ENCODE data around the gene MAPRE3. TPM values are rescaled to one million over a fixed set of nuclear protein-coding genes. Genes with fewer than 3 reads are reported as not detected.

MAPRE3 gene
- total RNA-seq, 1 donor from 2014 or later = 27.1 TPM

- Histone ChIP-seq H3K4me1 (peaks cover 20% of the 10 kb centered on the region), H3K36me3 (no peaks in the 10 kb centered on the region), H3K4me3 (no peak overlapping the region), H3K27ac (no peak overlapping the region), H3K9me3 (no peaks in the 10 kb centered on the region), H3K27me3 (ENCODE audit: low read depth) (no peaks in the 10 kb centered on the region)
- TF ChIP-seq CTCF (IDR thresholded peaks at IDR 0.05) = no peak
- ATAC-seq (no peak), DNase-seq (no peak)
- intact Hi-C loops (cut with DNase I) = no loop called here
Measured at GRCh38 chr2:26986576-26986975, 16.1 kb downstream of the MAPRE3 start.

GRCh38 chr2:26988058-26988860, 17.8 kb downstream of the MAPRE3 start:
- no peak for TF ChIP-seq CTCF (IDR thresholded peaks at IDR 0.05)
- peaks cover 7% of the 10 kb centered on the region for H3K4me1 ChIP-seq
- H3K36me3 ChIP-seq = no peaks in the 10 kb centered on the region
- H3K9me3 ChIP-seq = no peaks in the 10 kb centered on the region
- intact Hi-C loops (cut with DNase I) = no loop called here
- ATAC-seq (peak in 1 of 2 donors; percentile 29), DNase-seq (no peak)
- H3K27me3 ChIP-seq (ENCODE audit: low read depth) = no peaks in the 10 kb centered on the region
- no peak overlapping the region for H3K27ac ChIP-seq
- no peak overlapping the region for H3K4me3 ChIP-seq

- DNase-seq (no peak), ATAC-seq (no peak)
- Histone ChIP-seq H3K4me1 (no peaks in the 10 kb centered on the region), H3K36me3 (no peaks in the 10 kb centered on the region), H3K9me3 (no peaks in the 10 kb centered on the region), H3K27ac (no peak overlapping the region), H3K4me3 (no peak overlapping the region), H3K27me3 (ENCODE audit: low read depth) (no peaks in the 10 kb centered on the region)
- intact Hi-C loops (cut with DNase I) = no loop called here
- no peak for TF ChIP-seq CTCF (IDR thresholded peaks at IDR 0.05)
Measured at GRCh38 chr2:26989156-26989555, 18.7 kb downstream of the MAPRE3 start.

- ATAC-seq (no peak), DNase-seq (no peak)
- H3K4me3 ChIP-seq = no peak overlapping the region
- H3K27ac ChIP-seq = no peak overlapping the region
- H3K36me3 ChIP-seq = no peaks in the 10 kb centered on the region
- H3K27me3 ChIP-seq (ENCODE audit: low read depth) = no peaks in the 10 kb centered on the region
- no peak for TF ChIP-seq CTCF (IDR thresholded peaks at IDR 0.05)
- intact Hi-C loops (cut with DNase I) = no loop called here
- no peaks in the 10 kb centered on the region for H3K9me3 ChIP-seq
- H3K4me1 ChIP-seq = no peaks in the 10 kb centered on the region
Measured at GRCh38 chr2:26991717-26992116, 21.3 kb downstream of the MAPRE3 start.

- ATAC-seq = no peak
- DNase-seq = no peak
Measured at GRCh38 chr2:26993768-26994167, 23.3 kb downstream of the MAPRE3 start.

More at GRCh38 chr2:26993768-26994167, 23.3 kb downstream of the MAPRE3 start:
- H3K36me3 ChIP-seq = no peaks in the 10 kb centered on the region
- no peaks in the 10 kb centered on the region for H3K4me1 ChIP-seq
- intact Hi-C loops (cut with DNase I) = no loop called here
- H3K27ac ChIP-seq = no peak overlapping the region
- no peaks in the 10 kb centered on the region for H3K9me3 ChIP-seq
- no peak overlapping the region for H3K4me3 ChIP-seq
- TF ChIP-seq CTCF (IDR thresholded peaks at IDR 0.05) = no peak
- H3K27me3 ChIP-seq (ENCODE audit: low read depth) = no peaks in the 10 kb centered on the region

Measured in lower lobe of right lung (tissue), 2 donors.